ENCODE measurements around the gene OR4E2. TPM values are rescaled to one million over a fixed set of nuclear protein-coding genes. Genes with fewer than 3 reads are reported as not detected.

The OR4E2 gene
- polyA plus RNA-seq, 1 of the 3 experiments (the other 2 are of a cell fraction): not detected

DNA sequence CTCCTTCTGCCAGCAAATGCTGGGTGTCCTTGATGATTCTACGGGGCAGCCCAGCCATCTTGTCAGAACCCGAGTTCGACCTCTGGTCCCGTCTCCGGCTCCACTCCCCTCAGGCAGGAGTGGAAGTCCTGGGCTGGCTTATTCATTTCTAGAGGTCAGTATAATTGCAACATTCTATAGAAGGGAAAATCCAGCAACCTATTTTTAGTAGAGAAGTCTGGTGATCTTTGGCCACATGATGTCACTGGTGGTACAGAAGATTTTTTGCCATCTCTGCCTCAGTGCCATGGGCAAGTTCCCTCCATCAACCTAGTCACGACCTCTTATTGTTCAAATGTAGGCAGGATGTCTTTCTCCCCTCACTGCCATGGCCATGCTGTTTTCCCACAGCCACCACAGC is 41.3 kb upstream of the OR4E2 start:
- H3K9me3 ChIP-seq: no peaks in the 10 kb centered on the region

More for the DNA sequence above, 41.3 kb upstream of the OR4E2 start:
- no peaks in the 10 kb centered on the region for H3K9me2 ChIP-seq
- DNase-seq: no peak
- H3K4me2 ChIP-seq: no peak overlapping the region
- no peak overlapping the region for H3K4me3 ChIP-seq (ENCODE audit: low read depth in 2 of 2, low read length in 1 of 2)
- no peaks in the 10 kb centered on the region for H3K79me2 ChIP-seq (ENCODE audit: insufficient read depth)
- H4K20me1 ChIP-seq (ENCODE audit: insufficient read depth): no peaks in the 10 kb centered on the region
- ChIA-PET POLR2A (no interaction called here), CTCF (interaction anchor here (0.7 kb wide), 1 partner anchor 18 kb away, joined by 3 read pairs; no protein-coding TSS in a partner anchor)
- WGBS (ENCODE audit: low lambda C conversion rate): 5% methylated on average over 6 of the region's 6 CpGs
- no peak overlapping the region for H3K9ac ChIP-seq
- H3K27ac ChIP-seq (ENCODE audit: low read depth in 2 of 2, low read length in 1 of 2): no peak overlapping the region
- H3K36me3 ChIP-seq (replicated peaks in 1 of 2; ENCODE audit: control insufficient read depth in 1 of 2, insufficient read depth in 2 of 2, low read length in 1 of 2): no peaks in the 10 kb centered on the region
- TF ChIP-seq SIN3A (IDR thresholded peaks at IDR 0.05; ENCODE audit: borderline replicate concordance, low read depth, low read length) (no peak), RAD21 (IDR thresholded peaks at IDR 0.05; ENCODE audit: low read length) (no peak), GATA2 (CRISPR knock-in tag; IDR thresholded peaks at IDR 0.05) (no peak), CHD2 (IDR thresholded peaks at IDR 0.05; ENCODE audit: low read length, partially characterized antibody) (no peak), RXRA (IDR thresholded peaks at IDR 0.05; ENCODE audit: borderline replicate concordance, low read depth) (no peak), ELF1 (IDR thresholded peaks at IDR 0.05) (no peak), TAF1 (IDR thresholded peaks at IDR 0.05; ENCODE audit: borderline replicate concordance, low read depth, low read length) (no peak), JUND (IDR thresholded peaks at IDR 0.05) (no peak), RFX5 (IDR thresholded peaks at IDR 0.05; ENCODE audit: low read length) (no peak), TEAD4 (IDR thresholded peaks at IDR 0.05; ENCODE audit: borderline replicate concordance, insufficient read depth) (no peak), EP300 (IDR thresholded peaks at IDR 0.05; ENCODE audit: borderline replicate concordance in 1 of 2, low read depth in 1 of 2, low read length in 1 of 2) (no peak)
- TF ChIP-seq, protein P1, sequence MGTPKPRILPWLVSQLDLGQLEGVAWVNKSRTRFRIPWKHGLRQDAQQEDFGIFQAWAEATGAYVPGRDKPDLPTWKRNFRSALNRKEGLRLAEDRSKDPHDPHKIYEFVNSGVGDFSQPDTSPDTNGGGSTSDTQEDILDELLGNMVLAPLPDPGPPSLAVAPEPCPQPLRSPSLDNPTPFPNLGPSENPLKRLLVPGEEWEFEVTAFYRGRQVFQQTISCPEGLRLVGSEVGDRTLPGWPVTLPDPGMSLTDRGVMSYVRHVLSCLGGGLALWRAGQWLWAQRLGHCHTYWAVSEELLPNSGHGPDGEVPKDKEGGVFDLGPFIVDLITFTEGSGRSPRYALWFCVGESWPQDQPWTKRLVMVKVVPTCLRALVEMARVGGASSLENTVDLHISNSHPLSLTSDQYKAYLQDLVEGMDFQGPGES (IDR thresholded peaks at IDR 0.05; ENCODE audit: low read depth, low read length): no peak
- TF ChIP-seq, protein P2, sequence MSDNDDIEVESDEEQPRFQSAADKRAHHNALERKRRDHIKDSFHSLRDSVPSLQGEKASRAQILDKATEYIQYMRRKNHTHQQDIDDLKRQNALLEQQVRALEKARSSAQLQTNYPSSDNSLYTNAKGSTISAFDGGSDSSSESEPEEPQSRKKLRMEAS (IDR thresholded peaks at IDR 0.05; ENCODE audit: low read depth): no peak
- TF ChIP-seq, protein P3, sequence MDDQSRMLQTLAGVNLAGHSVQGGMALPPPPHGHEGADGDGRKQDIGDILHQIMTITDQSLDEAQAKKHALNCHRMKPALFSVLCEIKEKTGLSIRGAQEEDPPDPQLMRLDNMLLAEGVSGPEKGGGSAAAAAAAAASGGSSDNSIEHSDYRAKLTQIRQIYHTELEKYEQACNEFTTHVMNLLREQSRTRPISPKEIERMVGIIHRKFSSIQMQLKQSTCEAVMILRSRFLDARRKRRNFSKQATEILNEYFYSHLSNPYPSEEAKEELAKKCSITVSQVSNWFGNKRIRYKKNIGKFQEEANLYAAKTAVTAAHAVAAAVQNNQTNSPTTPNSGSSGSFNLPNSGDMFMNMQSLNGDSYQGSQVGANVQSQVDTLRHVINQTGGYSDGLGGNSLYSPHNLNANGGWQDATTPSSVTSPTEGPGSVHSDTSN (IDR thresholded peaks at IDR 0.05): no peak
- TF ChIP-seq, protein P4, sequence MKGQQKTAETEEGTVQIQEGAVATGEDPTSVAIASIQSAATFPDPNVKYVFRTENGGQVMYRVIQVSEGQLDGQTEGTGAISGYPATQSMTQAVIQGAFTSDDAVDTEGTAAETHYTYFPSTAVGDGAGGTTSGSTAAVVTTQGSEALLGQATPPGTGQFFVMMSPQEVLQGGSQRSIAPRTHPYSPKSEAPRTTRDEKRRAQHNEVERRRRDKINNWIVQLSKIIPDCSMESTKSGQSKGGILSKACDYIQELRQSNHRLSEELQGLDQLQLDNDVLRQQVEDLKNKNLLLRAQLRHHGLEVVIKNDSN (IDR thresholded peaks at IDR 0.05; ENCODE audit: borderline replicate concordance, low read depth): no peak
- TF ChIP-seq, protein P5, sequence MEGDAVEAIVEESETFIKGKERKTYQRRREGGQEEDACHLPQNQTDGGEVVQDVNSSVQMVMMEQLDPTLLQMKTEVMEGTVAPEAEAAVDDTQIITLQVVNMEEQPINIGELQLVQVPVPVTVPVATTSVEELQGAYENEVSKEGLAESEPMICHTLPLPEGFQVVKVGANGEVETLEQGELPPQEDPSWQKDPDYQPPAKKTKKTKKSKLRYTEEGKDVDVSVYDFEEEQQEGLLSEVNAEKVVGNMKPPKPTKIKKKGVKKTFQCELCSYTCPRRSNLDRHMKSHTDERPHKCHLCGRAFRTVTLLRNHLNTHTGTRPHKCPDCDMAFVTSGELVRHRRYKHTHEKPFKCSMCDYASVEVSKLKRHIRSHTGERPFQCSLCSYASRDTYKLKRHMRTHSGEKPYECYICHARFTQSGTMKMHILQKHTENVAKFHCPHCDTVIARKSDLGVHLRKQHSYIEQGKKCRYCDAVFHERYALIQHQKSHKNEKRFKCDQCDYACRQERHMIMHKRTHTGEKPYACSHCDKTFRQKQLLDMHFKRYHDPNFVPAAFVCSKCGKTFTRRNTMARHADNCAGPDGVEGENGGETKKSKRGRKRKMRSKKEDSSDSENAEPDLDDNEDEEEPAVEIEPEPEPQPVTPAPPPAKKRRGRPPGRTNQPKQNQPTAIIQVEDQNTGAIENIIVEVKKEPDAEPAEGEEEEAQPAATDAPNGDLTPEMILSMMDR (IDR thresholded peaks at IDR 0.05): no peak
- H3K27me3 ChIP-seq (ENCODE audit: insufficient read depth): peaks cover 13% of the 10 kb centered on the region; the same call in 1 of the 2 replicates
- H3K4me1 ChIP-seq (ENCODE audit: control insufficient read depth in 1 of 2, insufficient read depth in 2 of 2, low read depth in 1 of 2, low read length in 1 of 2): no peaks in the 10 kb centered on the region
- H3F3A ChIP-seq (replicated peaks; ENCODE audit: insufficient read depth): no peaks in the 10 kb centered on the region
- H2AFZ ChIP-seq (ENCODE audit: low read depth): no peak overlapping the region

Data from SK-N-SH (cell line).